ENCODE results near the gene PRM2. TPM values are rescaled to one million over a fixed set of nuclear protein-coding genes. Genes with fewer than 3 reads are reported as not detected.

PRM2 gene
- total and polyA plus RNA-seq, 2 experiments from 2014 or later = not detected

DNA sequence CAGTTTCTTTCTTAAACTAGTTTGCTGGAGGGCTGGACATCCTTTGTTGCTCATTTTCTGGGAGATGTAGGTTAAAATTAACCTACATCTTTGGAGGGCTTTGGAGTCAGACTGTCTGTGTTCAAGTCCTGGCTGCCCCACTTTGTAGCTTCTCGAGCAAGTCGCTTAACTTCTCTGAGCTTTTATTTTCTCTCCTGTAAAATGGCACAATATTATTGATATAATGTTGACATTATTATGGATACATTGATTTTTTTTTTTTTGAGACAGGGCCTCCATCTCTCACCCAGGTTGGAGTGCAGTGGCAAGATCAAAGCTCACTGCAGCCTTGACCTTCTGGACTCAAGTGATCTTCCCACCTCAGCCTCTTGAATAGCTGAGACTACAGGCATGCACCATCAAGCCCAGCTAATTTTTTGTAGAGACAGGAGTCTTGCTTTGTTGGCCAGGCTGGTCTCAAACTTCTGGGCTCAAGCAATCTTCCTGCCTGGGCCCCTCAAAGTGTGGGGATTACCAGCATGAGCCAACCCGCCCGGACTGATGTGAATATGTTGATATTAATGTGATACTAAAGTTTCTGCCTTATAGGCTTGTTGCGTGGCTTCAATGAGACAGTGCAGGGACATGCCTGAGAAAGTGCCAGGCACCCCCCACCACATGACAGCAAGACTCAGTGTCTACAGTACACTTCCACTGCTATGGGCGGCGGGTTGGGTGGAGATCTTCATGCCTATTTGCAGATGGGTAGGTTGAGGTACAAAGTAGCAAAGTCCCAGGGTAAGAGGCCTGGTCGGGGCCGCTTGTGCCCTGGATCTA, 37.4 kb upstream of the PRM2 start (continued):
- TF ChIP-seq, protein P1, sequence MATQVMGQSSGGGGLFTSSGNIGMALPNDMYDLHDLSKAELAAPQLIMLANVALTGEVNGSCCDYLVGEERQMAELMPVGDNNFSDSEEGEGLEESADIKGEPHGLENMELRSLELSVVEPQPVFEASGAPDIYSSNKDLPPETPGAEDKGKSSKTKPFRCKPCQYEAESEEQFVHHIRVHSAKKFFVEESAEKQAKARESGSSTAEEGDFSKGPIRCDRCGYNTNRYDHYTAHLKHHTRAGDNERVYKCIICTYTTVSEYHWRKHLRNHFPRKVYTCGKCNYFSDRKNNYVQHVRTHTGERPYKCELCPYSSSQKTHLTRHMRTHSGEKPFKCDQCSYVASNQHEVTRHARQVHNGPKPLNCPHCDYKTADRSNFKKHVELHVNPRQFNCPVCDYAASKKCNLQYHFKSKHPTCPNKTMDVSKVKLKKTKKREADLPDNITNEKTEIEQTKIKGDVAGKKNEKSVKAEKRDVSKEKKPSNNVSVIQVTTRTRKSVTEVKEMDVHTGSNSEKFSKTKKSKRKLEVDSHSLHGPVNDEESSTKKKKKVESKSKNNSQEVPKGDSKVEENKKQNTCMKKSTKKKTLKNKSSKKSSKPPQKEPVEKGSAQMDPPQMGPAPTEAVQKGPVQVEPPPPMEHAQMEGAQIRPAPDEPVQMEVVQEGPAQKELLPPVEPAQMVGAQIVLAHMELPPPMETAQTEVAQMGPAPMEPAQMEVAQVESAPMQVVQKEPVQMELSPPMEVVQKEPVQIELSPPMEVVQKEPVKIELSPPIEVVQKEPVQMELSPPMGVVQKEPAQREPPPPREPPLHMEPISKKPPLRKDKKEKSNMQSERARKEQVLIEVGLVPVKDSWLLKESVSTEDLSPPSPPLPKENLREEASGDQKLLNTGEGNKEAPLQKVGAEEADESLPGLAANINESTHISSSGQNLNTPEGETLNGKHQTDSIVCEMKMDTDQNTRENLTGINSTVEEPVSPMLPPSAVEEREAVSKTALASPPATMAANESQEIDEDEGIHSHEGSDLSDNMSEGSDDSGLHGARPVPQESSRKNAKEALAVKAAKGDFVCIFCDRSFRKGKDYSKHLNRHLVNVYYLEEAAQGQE (IDR thresholded peaks at IDR 0.05; ENCODE audit: unreplicated experiment) = no peak
- TF ChIP-seq STAT1 (IDR thresholded peaks at IDR 0.05; ENCODE audit: unreplicated experiment) (no peak), JUNB (IDR thresholded peaks at IDR 0.05; ENCODE audit: unreplicated experiment) (no peak)
- TF ChIP-seq, protein P2, sequence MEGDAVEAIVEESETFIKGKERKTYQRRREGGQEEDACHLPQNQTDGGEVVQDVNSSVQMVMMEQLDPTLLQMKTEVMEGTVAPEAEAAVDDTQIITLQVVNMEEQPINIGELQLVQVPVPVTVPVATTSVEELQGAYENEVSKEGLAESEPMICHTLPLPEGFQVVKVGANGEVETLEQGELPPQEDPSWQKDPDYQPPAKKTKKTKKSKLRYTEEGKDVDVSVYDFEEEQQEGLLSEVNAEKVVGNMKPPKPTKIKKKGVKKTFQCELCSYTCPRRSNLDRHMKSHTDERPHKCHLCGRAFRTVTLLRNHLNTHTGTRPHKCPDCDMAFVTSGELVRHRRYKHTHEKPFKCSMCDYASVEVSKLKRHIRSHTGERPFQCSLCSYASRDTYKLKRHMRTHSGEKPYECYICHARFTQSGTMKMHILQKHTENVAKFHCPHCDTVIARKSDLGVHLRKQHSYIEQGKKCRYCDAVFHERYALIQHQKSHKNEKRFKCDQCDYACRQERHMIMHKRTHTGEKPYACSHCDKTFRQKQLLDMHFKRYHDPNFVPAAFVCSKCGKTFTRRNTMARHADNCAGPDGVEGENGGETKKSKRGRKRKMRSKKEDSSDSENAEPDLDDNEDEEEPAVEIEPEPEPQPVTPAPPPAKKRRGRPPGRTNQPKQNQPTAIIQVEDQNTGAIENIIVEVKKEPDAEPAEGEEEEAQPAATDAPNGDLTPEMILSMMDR (conservative IDR thresholded peaks at IDR 0.05; ENCODE audit: low read depth in 2 of 2) = no peak

DNA sequence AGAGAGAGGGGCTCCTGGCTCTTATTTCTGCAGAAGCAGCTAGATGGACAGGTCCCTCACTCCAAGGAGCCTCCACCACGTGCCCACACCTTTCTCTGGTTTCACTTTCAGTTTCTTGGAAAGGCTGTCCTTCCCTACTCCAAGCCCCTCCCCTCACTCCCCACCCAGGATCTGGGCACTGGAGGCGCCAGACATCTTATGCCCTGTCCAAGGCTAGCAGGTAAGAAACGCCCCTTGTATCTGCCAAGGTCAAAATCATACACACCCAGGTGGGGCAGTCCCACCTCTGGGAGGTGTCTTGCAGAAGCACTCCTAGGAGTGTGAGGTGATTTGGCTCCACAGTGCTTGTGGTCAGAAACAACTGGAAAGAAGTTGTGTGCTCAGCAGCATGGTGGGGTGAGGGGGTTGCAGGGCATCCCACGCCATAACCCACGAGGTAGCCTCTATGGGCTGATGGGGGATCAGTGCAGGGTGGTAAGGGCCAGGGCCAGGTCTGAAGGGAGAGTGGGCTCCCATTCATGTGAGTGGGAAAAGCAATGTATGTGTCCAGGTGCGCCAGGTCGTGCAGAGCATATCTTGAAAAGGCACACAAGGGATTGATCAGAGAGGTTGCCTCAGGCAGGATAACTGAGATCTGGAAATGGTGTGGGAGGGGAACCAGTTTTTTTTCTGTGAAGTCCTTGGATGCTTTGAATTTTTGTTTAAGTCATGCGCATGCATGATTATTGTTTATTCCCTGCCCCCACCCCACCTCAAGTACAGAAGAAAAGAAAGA, 36.6 kb upstream of the PRM2 start:
- peak overlapping the region; percentile 97 for H3K27ac Mint-ChIP-seq
- peak overlapping the region; percentile 57 for H3K4me3 Mint-ChIP-seq
- TF ChIP-seq, protein P1 (IDR thresholded peaks at IDR 0.05; ENCODE audit: unreplicated experiment) = no peak
- TF ChIP-seq ZNF331 (CRISPR knock-in tag; IDR thresholded peaks at IDR 0.05; ENCODE audit: low read depth) (no peak), ZNF462 (CRISPR knock-in tag; IDR thresholded peaks at IDR 0.05) (no peak)

More for the DNA sequence above, 36.6 kb upstream of the PRM2 start:
- peak overlapping the region; percentile 64 for H3K4me2 ChIP-seq
- no peaks in the 10 kb centered on the region; the same call in 1 of the 2 replicates for H3K9me2 ChIP-seq (ENCODE audit: insufficient read depth)
- H2AFZ ChIP-seq = no peak overlapping the region
- Mint-ChIP-seq H3K4me1 (peaks cover 54% of the 10 kb centered on the region), H3K9me3 (no peaks in the 10 kb centered on the region), H3K27me3 (ENCODE audit: insufficient read depth, low read depth, poor library complexity) (peaks cover 15% of the 10 kb centered on the region), H3K36me3 (ENCODE audit: low read depth) (no peaks in the 10 kb centered on the region)
- ATAC-seq (peak; percentile 4; the same call in 2 of the 3 replicates), DNase-seq (ENCODE audit: low spot score) (peak; percentile 78)
- H3K27me3 ChIP-seq (ENCODE audit: insufficient read depth) = no peaks in the 10 kb centered on the region
- H3F3A ChIP-seq (replicated peaks; ENCODE audit: low read depth) = peaks cover 36% of the 10 kb centered on the region
- H3K4me3 ChIP-seq = peak overlapping the region; percentile 15; the same call in 1 of the 2 replicates
- H3K27ac ChIP-seq (ENCODE audit: low read depth) = peak overlapping the region; percentile 100
- H4K20me1 ChIP-seq (replicated peaks; ENCODE audit: insufficient read depth) = no peaks in the 10 kb centered on the region
- H3K79me2 ChIP-seq (replicated peaks; ENCODE audit: insufficient read depth) = no peaks in the 10 kb centered on the region
- no peaks in the 10 kb centered on the region; the same call in 1 of the 2 replicates for H3K36me3 ChIP-seq (ENCODE audit: insufficient read depth)
- peaks cover 53% of the 10 kb centered on the region for H3K4me1 ChIP-seq (ENCODE audit: insufficient read depth)
